HG03575 (cell line): Measurements from ENCODE around the gene PRKN.
"Not testable (repeated sequence)": the region's sequence is repeated elsewhere in the genome, so short reads cannot be mapped to it uniquely, and the experiment has no call there.

Experiments used
- ATAC-seq: cut with Tn5 transposase; IDR thresholded peaks from one replicate; pipeline ENCODE4 v1.9.1; 2021; ENCODE audit not compliant: unreplicated experiment, insufficient number of reproducible peaks, low FRiP score; ENCODE audit errors: extremely low read depth

Gene PRKN

GRCh38 chr6:162416831-162417537 is 310.6 kb downstream of the PRKN start:
- no peak for ATAC-seq

GRCh38 chr6:162416307-162416706 is 311.3 kb downstream of the PRKN start:
- ATAC-seq, result no peak

DNA sequence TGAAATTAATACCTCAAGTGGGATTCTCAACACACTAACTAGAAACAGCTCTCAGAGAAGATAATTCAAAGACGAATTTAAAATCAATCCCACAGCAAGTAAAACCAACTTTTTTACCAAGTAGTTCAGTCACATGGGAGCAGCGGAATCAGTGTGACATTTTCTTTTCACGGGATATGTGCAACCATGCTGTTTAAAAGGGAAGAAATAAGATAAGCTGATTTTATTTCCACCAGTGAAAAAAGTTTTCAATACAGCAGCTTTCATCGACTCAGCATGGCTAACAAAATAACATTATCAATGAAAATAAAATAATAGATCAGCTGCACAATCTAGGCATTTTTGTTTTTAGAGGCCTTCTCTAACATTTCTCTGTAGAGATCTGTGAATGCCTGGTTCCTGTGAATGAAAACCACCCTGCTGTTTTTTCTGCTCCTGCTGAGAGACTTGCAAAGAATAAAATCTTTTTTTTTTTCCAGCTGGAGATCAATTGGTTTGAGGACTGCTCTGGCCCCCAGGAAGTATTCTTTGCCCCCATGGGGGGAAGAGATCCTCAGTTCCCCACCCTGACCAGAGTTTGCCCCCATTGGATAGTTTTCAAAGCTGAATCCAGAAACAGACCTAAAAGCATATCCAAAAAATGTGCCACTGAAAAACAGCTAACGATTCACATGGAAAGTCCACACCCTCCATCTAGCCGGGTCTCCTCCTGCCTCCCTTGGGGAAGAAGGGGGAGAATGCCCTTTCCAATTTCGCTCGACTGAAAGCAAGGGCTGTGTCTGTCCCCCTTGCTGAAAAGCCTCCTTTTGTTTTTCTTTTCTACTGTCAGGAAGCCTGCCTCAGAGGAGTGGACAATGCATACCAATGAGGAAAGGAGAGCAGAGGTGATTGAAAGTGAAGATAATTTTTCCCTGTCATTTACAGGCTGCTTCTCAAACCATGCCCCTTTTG is 317.6 kb downstream of the PRKN start:
- ATAC-seq, result no peak

GRCh38 chr6:162408826-162409535 is 318.6 kb downstream of the PRKN start:
- ATAC-seq, result no peak

DNA sequence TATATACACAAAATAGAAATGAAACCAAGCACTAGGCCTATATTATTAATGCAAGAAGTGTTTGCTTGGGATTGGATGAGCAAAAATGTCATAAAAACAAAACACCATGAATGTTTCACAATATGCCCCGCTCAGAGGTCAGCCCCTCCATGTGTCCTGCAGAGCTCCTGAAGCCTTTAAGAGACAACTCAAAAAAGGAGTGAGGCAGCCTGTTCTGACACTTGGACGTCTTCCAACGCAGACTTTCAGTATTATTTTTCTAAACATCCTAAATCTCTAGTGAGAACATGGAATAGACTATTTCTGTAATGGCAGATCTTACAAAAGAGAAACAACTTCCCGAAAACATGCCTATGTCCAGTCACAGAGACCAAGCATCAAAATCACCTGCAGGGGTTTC is 322.6 kb downstream of the PRKN start:
- no peak for ATAC-seq

DNA sequence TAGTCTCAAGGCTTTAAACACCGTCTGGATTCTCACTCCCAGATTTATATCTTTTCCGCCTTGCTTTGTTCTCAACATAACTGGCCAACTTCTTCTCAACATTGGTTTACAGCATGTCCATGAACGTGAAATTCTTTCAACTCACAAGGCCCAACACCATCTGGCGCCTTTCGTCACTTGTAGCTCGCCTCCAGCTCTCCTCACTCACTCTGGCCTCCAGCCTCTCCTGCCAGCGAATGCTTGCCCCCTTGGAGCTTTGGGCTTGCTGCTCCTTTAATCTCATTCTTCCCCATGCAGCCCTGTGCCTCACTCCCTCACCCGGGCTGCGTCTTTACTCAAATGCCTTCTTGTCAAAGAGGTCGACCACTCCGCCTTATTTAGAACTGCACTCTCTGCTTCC is 324.5 kb downstream of the PRKN start:
- no peak for ATAC-seq

DNA sequence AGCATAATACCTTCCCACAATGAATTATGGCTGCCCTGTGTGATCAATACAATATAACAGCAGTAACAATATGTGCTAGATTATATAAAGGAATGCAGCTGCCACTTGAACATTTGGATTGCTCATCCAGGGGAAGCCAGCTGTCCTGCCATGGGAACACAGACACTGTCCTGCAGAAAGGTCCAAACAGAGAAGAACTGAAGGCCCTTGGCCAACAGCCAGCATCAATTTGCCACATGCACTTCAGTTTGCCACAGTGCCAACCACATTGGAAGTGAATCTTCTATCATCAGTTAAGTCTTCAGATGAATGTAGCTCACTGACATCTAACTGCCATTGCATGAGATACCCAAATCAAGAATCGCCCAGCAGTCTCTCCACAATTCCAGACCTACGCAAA is 332.4 kb downstream of the PRKN start:
- no peak for ATAC-seq

DNA sequence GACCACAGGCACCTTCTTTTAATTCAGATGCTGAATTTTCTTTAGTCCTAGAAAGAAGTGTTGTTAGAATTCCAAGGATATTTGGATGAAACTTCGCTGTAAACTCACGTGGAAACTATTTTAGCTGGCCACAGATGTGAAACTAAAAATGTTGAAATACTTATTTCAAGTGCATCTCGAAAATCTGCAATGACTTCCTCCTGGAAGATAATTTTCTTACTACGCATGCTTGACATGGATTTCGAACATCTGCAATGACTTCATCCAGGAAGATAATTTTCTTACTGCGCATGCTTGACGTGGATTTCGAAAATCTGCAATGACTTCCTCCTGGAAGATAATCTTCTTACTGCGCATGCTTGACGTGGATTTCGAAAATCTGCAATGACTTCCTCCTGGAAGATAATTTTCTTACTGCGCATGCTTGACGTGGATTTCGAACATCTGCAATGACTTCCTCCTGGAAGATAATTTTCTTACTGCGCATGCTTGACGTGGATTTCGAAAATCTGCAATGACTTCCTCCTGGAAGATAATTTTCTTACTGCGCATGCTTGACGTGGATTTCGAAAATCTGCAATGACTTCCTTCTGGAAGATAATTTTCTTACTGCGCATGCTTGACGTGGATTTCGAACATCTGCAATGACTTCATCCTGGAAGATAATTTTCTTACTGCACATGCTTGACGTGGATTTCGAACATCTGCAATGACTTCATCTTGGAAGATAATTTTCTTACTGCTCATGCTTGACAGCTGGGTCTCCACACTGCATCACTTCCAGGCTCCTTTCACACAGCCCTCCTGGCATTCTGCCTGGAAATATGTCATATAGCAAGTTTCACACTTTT is 336.4 kb downstream of the PRKN start:
- ATAC-seq, result not testable (repeated sequence)

- no peak for ATAC-seq
Measured at GRCh38 chr6:162389343-162390085, 338.1 kb downstream of the PRKN start.

DNA sequence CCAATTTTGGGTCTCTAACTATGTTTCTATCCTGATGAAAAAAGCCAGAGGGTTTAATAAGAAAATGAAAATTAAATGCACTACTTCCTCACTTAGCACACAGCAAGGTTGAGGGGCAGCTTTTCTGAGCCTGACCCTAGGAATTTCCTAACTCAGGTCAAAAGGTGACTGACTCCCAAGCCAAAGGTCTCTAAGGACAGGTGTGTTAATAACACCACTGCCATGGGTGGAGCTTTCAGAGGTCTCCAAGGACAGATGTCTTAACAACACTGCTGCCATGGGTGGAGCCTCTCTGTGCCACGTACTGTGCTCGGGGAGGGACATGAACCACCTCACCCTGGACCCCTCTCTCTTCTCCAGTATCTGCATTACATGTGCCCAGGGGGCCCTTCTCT is 339.2 kb downstream of the PRKN start:
- ATAC-seq, result no peak

DNA sequence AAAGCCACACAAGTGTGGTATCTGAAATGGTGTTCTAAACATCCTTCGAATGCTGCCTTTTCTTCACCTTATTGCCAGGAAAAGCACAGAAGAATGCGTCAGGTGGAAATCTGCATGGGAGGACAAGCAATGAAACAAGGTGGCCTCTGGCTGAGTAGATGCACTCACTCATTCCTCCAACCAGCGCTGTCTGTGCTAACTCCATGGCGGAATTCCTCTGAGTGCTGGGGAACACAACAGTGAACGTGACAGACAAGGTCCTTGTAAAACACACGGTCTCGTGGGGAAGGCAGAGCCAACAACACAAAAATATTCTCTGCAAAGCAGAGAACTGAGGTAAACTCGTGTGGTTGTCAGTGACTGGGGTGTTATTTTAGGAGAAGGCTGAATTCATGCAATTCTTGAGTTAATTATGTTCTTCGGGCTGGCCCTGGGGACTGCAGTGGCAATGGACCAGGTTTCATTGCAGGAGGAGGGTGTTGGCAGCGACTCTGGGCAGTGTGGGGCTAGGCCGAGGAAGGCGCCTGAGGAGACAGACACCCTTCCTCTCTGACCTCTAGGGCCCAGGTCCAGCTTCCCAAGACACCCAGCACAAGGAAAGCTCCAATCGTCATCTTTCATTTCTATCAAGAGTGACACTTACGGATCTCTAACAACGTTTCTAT is 339.7 kb downstream of the PRKN start:
- no peak for ATAC-seq

GRCh38 chr6:162385980-162386379 is 341.6 kb downstream of the PRKN start:
- ATAC-seq, result no peak

DNA sequence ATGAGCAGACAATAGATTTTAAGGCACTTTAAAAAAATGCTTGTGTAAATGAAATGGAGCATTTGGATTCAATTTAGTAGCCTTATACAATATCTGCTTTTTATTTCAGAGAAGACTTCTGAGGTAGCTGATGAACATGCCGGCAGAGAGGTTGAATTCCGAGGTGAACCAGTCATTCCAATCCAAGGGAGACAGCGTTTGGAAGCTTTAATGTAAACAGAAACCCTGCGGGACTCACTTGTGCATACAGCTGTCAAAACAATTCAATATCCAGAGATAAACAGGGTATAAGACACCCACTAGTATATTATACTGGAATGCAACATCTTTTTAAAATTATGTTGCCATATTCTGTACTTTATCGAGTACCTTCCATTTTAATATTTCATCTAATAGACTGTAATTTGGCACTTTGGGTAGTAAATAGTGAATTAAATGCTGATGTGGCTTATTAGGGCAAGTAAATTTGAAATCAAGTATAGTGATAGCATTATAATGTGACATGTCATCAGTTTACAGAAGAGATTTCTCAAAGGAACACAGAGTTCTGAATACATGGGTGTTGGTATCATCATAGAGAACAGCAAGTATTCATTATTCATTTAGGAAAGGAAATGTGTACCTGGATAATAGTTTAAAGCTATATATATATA is 347.7 kb downstream of the PRKN start:
- no peak for ATAC-seq

DNA sequence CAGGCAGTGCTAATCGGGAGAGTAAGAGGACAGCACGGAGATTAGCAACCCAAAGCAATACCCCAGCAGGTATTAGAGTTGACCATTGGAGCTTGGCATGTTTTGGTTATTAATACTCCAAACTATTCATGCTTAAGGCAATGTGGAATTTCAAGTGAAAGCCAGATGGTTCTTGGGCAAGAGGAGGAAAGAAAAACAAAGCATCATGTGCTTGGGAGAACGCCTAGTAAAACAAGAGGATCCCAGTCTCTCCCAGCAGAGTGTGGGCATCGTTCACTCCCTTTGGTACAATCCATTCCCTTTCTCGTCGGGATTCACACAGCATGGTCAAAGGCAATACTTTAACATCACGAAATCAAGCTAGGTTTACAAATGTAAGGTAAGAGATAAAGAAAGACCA is 349.8 kb downstream of the PRKN start:
- ATAC-seq, result no peak

GRCh38 chr6:162373868-162374267 is 353.7 kb downstream of the PRKN start:
- ATAC-seq, result no peak

GRCh38 chr6:162373192-162373591 is 354.4 kb downstream of the PRKN start:
- no peak for ATAC-seq

DNA sequence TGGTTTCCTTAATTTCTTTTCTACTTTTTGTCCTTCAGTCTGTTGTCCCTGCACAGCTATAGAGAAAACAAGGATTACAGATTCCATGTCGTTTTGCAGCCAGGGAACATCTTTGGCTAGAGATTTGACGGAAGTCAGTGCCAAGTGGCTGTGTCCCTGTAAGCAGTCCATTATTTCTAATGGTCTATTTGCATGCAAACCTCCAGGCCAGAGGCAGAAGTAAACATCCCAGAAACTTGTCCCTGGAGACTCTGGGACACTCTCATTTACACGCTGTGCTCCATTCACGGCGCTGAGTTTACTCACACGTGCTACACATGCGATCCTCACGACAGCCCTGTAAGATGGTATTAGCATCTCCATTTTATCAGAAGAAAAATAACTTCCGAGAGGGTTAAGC is 355.5 kb downstream of the PRKN start:
- ATAC-seq, result no peak
